ENCODE results near the gene NBPF6. TPM values are rescaled to one million over a fixed set of nuclear protein-coding genes. Genes with fewer than 3 reads are reported as not detected.
"Not testable (repeated sequence)": the region's sequence is repeated elsewhere in the genome, so short reads cannot be mapped to it uniquely, and the experiment has no call there.

NBPF6 gene
- total RNA-seq, 2 experiments from 2014 or later, result not detected

DNA sequence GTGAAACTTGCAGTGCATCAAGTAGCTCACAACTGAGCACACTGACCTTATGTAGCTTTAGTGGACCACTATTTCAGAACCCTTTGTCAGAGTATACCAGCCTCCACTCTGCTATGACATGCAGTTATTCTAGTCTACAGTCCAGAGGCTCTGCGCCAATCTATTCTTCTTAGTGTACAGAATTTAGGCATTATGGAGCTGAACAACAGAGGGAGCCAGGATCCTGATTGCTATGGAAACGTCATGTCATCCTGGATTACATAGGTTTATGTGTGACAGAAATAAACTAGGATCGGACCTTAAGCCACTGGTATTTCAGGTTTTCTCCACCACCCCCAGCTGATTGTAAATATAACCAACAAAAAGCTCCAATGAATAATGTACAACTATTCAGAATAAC, 61.6 kb downstream of the NBPF6 start:
- CTCF ChIA-PET, result interaction anchor here (1.2 to 4.3 kb wide), 4 partner anchors 10 to 133 kb away, joined by 3 to 67 read pairs (median 33); partner anchors contain the start of gene EEIG2
- H3K4me3 Mint-ChIP-seq, result no peak overlapping the region
- ATAC-seq, result no peak
- H3K27ac Mint-ChIP-seq, result no peak overlapping the region
- H3K27me3 Mint-ChIP-seq, result peaks cover 48% of the 10 kb centered on the region
- peaks cover 3% of the 10 kb centered on the region for H3K36me3 Mint-ChIP-seq
- no peak for DNase-seq
- H3K4me1 Mint-ChIP-seq, result no peaks in the 10 kb centered on the region
- H3K9me3 Mint-ChIP-seq (ENCODE audit: low read depth), result peaks cover 5% of the 10 kb centered on the region

- Mint-ChIP-seq H3K36me3 (peaks cover 3% of the 10 kb centered on the region), H3K27me3 (peaks cover 48% of the 10 kb centered on the region), H3K4me1 (no peaks in the 10 kb centered on the region), H3K4me3 (no peak overlapping the region), H3K27ac (no peak overlapping the region), H3K9me3 (ENCODE audit: low read depth) (peaks cover 5% of the 10 kb centered on the region)
- CTCF ChIA-PET, result interaction anchor here (0.6 to 4.3 kb wide), 5 partner anchors 10 to 132 kb away, joined by 3 to 67 read pairs (median 5); partner anchors contain the start of gene EEIG2
- DNase-seq (no peak), ATAC-seq (no peak)
These were observed 62.3 kb downstream of the NBPF6 start for GRCh38 chr1:108512239-108513043.

DNA sequence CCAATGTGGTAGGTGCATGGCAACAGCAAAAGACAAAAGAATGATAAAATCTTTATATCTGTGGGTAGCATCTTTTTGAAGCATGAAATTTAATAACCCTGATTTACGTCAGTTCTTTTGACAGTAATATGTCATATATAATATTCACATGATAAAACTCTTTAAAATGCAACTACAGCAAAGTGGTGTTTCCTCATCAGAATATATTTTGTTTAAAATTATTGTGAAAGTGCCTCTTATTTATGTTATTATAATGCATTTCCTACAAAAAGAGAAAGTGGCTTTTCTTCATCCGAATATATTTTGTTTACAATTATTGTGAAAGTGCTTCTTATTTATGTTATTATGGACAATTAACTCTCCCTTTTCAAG, 62.9 kb downstream of the NBPF6 start:
- Mint-ChIP-seq H3K9me3 (ENCODE audit: low read depth) (peaks cover 5% of the 10 kb centered on the region), H3K27ac (no peak overlapping the region), H3K27me3 (peaks cover 46% of the 10 kb centered on the region), H3K4me1 (no peaks in the 10 kb centered on the region), H3K4me3 (no peak overlapping the region), H3K36me3 (peaks cover 3% of the 10 kb centered on the region)
- ATAC-seq (no peak), DNase-seq (no peak)
- CTCF ChIA-PET, result interaction anchor here (0.6 to 4.3 kb wide), 4 partner anchors 9 to 132 kb away, joined by 3 to 67 read pairs (median 34); partner anchors contain the start of gene EEIG2

GRCh38 chr1:108513914-108514313, 63.8 kb downstream of the NBPF6 start:
- H3K27me3 Mint-ChIP-seq, result peaks cover 43% of the 10 kb centered on the region
- not testable (repeated sequence) for H3K9me3 Mint-ChIP-seq (ENCODE audit: low read depth); H3K4me3 Mint-ChIP-seq; ATAC-seq; H3K27ac Mint-ChIP-seq; H3K36me3 Mint-ChIP-seq; DNase-seq; H3K4me1 Mint-ChIP-seq
- CTCF ChIA-PET, result interaction anchor here (1.0 to 1.9 kb wide), 2 partner anchors 12 to 47 kb away, joined by 3 to 13 read pairs; partner anchors contain the start of gene EEIG2

DNA sequence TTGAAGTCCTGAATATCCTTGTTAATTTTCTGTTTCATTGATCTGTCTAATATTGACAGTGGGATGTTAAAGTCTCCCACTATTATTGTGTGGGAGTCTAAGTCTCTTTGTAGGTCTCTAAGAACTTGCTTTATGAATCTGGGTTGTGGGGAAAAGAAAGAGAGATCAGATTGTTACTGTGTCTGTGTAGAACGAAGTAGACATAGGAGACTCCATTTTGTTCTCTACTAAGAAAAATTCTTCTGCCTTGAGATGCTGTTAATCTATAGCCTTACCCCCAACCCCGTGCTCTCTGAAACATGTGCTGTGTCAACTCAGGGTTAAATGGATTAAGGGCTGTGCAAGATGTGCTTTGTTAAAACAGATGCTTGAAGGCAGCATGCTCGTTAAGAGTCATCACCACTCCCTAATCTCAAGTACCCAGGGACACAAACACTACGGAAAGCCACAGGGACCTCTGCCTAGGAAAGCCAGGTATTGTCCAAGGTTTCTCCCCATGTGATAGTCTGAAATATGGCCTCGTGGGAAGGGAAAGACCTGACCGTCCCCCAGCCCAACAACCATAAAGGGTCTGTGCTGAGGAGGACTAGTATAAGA, 67.3 kb downstream of the NBPF6 start:
- H3K27ac Mint-ChIP-seq; ATAC-seq; H3K9me3 Mint-ChIP-seq (ENCODE audit: low read depth); H3K36me3 Mint-ChIP-seq; DNase-seq; H3K4me3 Mint-ChIP-seq; H3K4me1 Mint-ChIP-seq: not testable (repeated sequence)
- peaks cover 34% of the 10 kb centered on the region for H3K27me3 Mint-ChIP-seq
- CTCF ChIA-PET, result interaction anchor here (1.4 kb wide), 1 partner anchor 126 kb away, joined by 3 read pairs; no protein-coding TSS in a partner anchor

Other genes with a start within 250 kb of the NBPF6 start
- 10 to 100 TPM; 24.8 to 25.7 TPM for gene SLC25A24, start 250.0 kb upstream of the NBPF6 start, total RNA-seq
- gene NBPF4, start 206.3 kb upstream of the NBPF6 start, total RNA-seq, result under 1 TPM in 1 of 2 experiments, not detected in 1; 0.15 TPM
- 10 to 100 TPM; 11.9 to 16.4 TPM for gene EEIG2, start 109.8 kb downstream of the NBPF6 start, total RNA-seq
- gene HENMT1, start 210.8 kb downstream of the NBPF6 start, total RNA-seq, result 10 to 100 TPM; 34.1 to 36.0 TPM
- gene PRPF38B, start 242.0 kb downstream of the NBPF6 start, total RNA-seq, result 10 to 100 TPM; 61.4 to 81.5 TPM

Measured in activated CD8-positive, alpha-beta memory T cell treated with anti-CD3 and anti-CD28 coated beads, Interleukin-2, amount 10 ng/mL, durations not matched to agents 7 days and 5 days (primary cell).